HEK293 (cell line): ENCODE data around the gene TOP2A.

Experiments
- TF ChIP-seq, protein P1 (sequence below): fragments of 450-650 bp; formaldehyde crosslinking; IDR thresholded peaks from 2 replicates; pipeline ENCODE4 v1.5.1; 2016; ENCODE audit warnings: missing biosample characterization, missing genetic modification characterization
- TF ChIP-seq, protein P2 (sequence below): fragments of 450-650 bp; formaldehyde crosslinking; IDR thresholded peaks from 2 replicates; pipeline ENCODE4 v1.5.1; 2016; ENCODE audit warnings: missing biosample characterization, missing genetic modification characterization

DNA sequence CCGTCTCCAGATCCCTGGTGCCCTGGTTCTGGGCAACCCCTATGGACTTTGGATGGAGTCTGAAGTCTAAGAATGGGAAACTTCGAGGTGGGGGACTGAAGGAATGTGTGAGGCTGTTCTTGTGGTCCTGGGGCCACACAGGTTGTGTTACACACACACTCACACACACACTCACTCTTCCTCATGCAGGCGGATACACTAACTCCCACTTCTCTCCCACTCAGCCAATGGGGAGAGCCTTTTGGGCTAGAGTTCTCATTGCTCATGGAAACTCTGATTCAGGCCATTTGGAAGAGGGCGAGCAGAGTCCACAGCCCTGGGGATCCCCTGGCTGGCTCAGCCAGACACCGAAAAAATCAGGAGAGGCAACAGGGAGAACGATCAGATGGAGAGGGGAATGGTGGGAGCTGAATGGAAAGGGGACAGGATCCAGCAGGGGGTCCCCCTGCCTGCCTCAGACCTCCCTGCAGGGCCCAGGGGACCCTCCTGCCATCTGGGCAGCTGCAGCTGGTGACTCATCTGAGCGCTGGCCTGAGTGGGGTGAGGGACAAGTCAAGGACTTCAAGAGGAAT is 34.6 kb upstream of the TOP2A start:
- TF ChIP-seq, protein P1, sequence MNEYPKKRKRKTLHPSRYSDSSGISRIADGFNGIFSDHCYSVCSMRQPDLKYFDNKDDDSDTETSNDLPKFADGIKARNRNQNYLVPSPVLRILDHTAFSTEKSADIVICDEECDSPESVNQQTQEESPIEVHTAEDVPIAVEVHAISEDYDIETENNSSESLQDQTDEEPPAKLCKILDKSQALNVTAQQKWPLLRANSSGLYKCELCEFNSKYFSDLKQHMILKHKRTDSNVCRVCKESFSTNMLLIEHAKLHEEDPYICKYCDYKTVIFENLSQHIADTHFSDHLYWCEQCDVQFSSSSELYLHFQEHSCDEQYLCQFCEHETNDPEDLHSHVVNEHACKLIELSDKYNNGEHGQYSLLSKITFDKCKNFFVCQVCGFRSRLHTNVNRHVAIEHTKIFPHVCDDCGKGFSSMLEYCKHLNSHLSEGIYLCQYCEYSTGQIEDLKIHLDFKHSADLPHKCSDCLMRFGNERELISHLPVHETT (tag by site-specific recombination): no peak
- TF ChIP-seq, protein P2, sequence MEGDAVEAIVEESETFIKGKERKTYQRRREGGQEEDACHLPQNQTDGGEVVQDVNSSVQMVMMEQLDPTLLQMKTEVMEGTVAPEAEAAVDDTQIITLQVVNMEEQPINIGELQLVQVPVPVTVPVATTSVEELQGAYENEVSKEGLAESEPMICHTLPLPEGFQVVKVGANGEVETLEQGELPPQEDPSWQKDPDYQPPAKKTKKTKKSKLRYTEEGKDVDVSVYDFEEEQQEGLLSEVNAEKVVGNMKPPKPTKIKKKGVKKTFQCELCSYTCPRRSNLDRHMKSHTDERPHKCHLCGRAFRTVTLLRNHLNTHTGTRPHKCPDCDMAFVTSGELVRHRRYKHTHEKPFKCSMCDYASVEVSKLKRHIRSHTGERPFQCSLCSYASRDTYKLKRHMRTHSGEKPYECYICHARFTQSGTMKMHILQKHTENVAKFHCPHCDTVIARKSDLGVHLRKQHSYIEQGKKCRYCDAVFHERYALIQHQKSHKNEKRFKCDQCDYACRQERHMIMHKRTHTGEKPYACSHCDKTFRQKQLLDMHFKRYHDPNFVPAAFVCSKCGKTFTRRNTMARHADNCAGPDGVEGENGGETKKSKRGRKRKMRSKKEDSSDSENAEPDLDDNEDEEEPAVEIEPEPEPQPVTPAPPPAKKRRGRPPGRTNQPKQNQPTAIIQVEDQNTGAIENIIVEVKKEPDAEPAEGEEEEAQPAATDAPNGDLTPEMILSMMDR (tag by site-specific recombination): no peak
